Effector memory CD4-positive, alpha-beta T cell (primary cell): ENCODE measurements around the gene RALGPS1.

ENCODE experiments used
- DNase-seq, 3 donors: peaks; one replicate each; pipeline ENCODE4 v3.0.0-alpha.2; 2020
- H3K27ac ChIP-seq: 2 replicates; pipeline ENCODE4 v1.7.0; 2013; ENCODE audit warnings: mild to moderate bottlenecking, low read length, moderate library complexity; ENCODE audit not compliant: insufficient read depth, poor library complexity, severe bottlenecking
- H3K27me3 ChIP-seq: replicated peaks from 2 replicates; pipeline ENCODE4 v1.7.0; 2013; ENCODE audit warnings: mild to moderate bottlenecking, low read length; ENCODE audit not compliant: insufficient read depth, control insufficient read depth, poor library complexity, severe bottlenecking
- H3K36me3 ChIP-seq: 2 replicates; pipeline ENCODE4 v1.7.0; 2013; ENCODE audit warnings: mild to moderate bottlenecking, low read length, moderate library complexity; ENCODE audit not compliant: control insufficient read depth, insufficient read depth
- H3K4me1 ChIP-seq: 2 replicates; pipeline ENCODE4 v1.7.0; 2013; ENCODE audit warnings: low read length, mild to moderate bottlenecking; ENCODE audit not compliant: control insufficient read depth, insufficient read depth, poor library complexity, severe bottlenecking
- H3K4me3 ChIP-seq: 2 replicates; pipeline ENCODE4 v1.7.0; 2013; ENCODE audit warnings: low read length, low read depth, mild to moderate bottlenecking; ENCODE audit not compliant: insufficient read depth, poor library complexity, severe bottlenecking
- H3K9me3 ChIP-seq: 2 replicates; pipeline ENCODE4 v1.7.0; 2013; ENCODE audit warnings: mild to moderate bottlenecking, low read length, moderate library complexity; ENCODE audit not compliant: control insufficient read depth

The RALGPS1 gene

DNA sequence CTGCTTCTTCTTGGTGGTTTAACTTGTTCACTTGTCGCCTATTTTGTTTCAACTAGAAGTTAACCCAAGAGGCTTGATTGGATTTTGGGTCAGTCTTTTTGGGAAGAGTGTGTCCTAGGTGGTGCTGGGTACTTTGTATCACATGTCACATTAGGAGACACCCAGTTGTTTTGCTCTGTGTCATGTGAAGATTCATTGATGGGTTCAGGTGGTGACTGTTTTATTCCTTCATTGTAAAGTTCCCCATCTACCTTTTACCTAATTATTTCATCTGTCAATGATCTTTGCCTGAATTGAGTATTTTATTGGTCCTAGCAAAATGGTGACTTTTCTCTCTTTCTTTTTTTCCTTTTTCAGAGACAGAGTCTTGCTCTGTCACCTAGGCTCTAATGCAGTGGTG, 69.2 kb downstream of the RALGPS1 start:
- Histone ChIP-seq H3K36me3 (no peaks in the 10 kb centered on the region), H3K27me3 (no peaks in the 10 kb centered on the region), H3K27ac (no peak overlapping the region), H3K9me3 (no peaks in the 10 kb centered on the region), H3K4me3 (no peak overlapping the region), H3K4me1 (peaks cover 37% of the 10 kb centered on the region)
- DNase-seq = no peak

GRCh38 chr9:126984969-126985368, 70.4 kb downstream of the RALGPS1 start:
- no peaks in the 10 kb centered on the region for H3K9me3 ChIP-seq
- no peak for DNase-seq
- peak overlapping the region; percentile 2 for H3K4me3 ChIP-seq
- H3K27ac ChIP-seq = no peak overlapping the region
- H3K36me3 ChIP-seq = no peaks in the 10 kb centered on the region
- H3K4me1 ChIP-seq = peaks cover 42% of the 10 kb centered on the region
- no peaks in the 10 kb centered on the region for H3K27me3 ChIP-seq

DNA sequence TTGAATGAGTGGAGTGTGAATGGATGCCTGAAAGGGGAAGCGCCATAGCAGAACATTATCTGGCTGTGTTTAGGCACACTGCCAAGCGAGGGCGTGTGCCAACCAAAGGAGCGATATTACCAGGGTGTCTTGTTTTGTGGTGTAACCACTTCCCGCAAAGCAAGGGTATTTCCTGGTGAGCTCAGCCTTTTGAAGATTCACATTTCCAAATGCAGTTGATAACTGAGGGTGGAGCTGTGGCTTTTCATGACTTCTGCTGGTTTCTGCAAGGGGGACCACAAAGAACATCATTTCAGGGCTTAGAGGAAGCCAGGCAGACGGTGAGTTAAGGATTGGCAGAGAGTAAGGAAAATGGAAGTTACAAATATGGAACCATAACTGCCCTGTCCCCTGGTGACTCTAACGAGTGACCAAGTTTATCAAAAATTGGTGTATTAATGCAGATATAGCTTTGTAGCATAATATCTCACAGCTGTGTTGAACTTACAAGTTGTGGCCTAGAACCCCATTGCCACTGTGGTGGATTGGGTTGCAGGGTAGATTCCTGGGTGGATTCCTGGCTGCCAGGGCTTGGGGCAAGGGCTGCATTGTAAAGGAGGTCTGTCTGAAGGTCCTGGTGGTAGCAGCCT, 71.4 kb downstream of the RALGPS1 start:
- H3K9me3 ChIP-seq = no peaks in the 10 kb centered on the region
- H3K27ac ChIP-seq = peak overlapping the region; percentile 59
- peak overlapping the region; percentile 5 for H3K4me3 ChIP-seq
- DNase-seq = peak; percentile 78 to 80 (median 78)
- no peaks in the 10 kb centered on the region for H3K36me3 ChIP-seq
- H3K4me1 ChIP-seq = peaks cover 42% of the 10 kb centered on the region
- H3K27me3 ChIP-seq = no peaks in the 10 kb centered on the region

GRCh38 chr9:126986506-126986951, 71.9 kb downstream of the RALGPS1 start:
- Histone ChIP-seq H3K36me3 (no peaks in the 10 kb centered on the region), H3K4me1 (peaks cover 42% of the 10 kb centered on the region), H3K27me3 (no peaks in the 10 kb centered on the region), H3K9me3 (no peaks in the 10 kb centered on the region), H3K4me3 (peak overlapping the region; percentile 5), H3K27ac (peak overlapping the region; percentile 59)
- DNase-seq = peak in 2 of 3 donors; percentile 9 to 30

GRCh38 chr9:126988857-126989256, 74.3 kb downstream of the RALGPS1 start:
- H3K27ac ChIP-seq = no peak overlapping the region
- peaks cover 42% of the 10 kb centered on the region for H3K4me1 ChIP-seq
- no peaks in the 10 kb centered on the region for H3K36me3 ChIP-seq
- no peaks in the 10 kb centered on the region for H3K9me3 ChIP-seq
- DNase-seq = no peak
- no peak overlapping the region for H3K4me3 ChIP-seq
- H3K27me3 ChIP-seq = no peaks in the 10 kb centered on the region

DNA sequence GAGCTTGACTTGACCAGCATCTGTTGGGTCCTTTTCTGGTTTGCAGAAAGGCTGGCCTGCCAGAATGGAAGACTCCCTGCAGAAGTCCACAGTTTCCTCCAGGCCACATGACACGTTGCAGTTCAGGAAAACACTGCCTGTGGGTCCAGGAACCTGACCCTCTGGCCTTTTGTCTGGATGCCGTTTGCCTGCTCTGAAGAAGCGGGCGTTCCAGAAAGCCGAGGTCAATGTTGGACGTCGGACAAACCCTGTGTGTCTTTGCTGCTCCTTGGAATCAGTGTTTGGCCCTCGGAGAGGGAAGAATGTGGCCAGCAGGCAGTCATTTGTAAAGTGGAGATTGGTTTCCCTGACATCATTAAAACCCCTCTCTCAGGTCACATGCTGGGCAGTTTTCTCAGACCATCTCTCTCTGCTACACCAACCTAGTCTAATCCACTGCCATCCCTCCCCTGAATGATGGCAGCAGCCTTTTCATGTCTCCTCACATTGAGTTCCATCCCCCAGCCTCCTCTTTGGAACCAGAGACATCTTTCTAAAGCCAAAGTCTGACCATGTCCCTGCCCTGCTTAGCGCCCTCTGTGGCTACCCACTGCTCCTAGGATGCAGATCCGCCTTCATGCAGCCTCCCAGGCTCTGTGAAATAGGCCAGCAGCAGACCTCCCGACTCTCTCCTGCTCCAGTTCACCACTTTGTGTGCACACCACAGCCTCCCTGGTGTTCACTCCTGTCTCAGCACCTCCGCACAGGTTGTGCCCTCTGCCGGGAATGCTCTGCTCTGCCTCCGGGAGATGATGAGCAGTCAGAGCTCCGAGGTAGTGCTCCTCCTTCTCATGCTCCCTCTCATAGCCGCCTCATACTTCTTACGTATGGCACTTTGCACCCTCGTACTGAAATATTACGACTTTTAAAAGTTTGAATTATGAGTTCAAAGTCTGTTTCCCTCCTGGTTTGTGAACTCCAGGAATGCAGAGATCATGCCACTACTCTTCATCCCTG, 75.6 kb downstream of the RALGPS1 start:
- Histone ChIP-seq H3K9me3 (no peaks in the 10 kb centered on the region), H3K4me1 (peaks cover 34% of the 10 kb centered on the region), H3K4me3 (no peak overlapping the region), H3K36me3 (no peaks in the 10 kb centered on the region), H3K27me3 (no peaks in the 10 kb centered on the region), H3K27ac (no peak overlapping the region)
- no peak for DNase-seq

DNA sequence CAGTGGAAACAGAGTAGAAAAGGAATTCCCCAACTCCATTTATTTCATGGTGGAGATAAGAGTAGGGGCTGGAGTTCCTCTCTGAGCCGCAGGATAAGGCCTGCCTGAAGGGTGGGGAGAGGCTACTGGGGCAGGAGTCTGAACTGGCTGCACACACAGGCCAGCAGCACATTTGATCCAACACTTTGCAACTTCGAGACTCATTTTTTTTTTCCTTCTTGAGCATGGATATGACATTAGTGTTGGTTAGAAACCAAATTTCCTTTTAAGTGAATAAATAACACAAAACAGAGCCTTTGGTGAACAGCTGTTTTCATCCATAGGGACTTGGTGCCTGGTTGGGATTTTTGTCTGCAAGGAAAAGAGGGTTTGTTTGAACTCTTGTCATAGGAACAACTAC, 76.6 kb downstream of the RALGPS1 start:
- Histone ChIP-seq H3K36me3 (no peaks in the 10 kb centered on the region), H3K4me1 (peaks cover 25% of the 10 kb centered on the region), H3K27me3 (no peaks in the 10 kb centered on the region), H3K9me3 (no peaks in the 10 kb centered on the region), H3K4me3 (no peak overlapping the region), H3K27ac (no peak overlapping the region)
- no peak for DNase-seq

- no peak overlapping the region for H3K4me3 ChIP-seq
- H3K27ac ChIP-seq = no peak overlapping the region
- H3K36me3 ChIP-seq = no peaks in the 10 kb centered on the region
- no peaks in the 10 kb centered on the region for H3K27me3 ChIP-seq
- peaks cover 13% of the 10 kb centered on the region for H3K4me1 ChIP-seq
- no peak for DNase-seq
- no peaks in the 10 kb centered on the region for H3K9me3 ChIP-seq
Observed at GRCh38 chr9:126992427-126992826, 77.8 kb downstream of the RALGPS1 start.

DNA sequence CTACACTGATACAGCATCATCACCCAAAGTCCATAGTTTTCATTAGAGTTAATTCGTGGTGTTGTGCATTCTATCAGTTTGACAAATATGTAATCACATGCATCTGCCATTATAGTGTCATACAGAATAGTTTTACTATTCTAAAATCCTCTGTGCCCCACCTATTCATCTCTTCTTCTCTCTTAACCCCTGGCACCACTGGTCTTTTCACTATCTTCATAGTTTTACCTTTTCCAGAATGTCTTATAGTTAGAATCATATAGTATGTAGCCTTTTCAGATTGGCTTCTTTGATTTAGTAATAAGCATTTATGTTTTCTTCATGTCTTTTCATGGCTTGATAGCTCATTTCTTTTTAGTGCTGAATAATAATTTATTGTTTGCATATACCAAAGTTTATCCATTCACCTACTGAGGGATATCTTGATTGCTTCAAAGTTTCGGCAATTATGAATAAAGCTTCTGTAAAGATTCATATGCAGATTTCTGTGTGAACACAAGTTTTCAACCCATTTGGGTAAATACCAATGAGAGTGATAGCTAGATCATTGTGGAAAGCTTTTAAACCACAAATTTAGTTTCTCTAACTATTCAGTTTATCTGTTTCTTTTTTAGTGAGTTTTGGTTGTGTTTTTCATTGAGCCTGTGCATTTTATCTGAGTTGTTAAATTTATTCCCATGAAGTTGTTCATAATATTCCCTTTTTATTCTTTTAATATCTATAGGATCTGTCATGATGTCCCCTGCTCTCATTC, 84.9 kb downstream of the RALGPS1 start:
- Histone ChIP-seq H3K36me3 (no peaks in the 10 kb centered on the region), H3K4me3 (no peak overlapping the region), H3K4me1 (peaks cover 5% of the 10 kb centered on the region), H3K27me3 (no peaks in the 10 kb centered on the region), H3K27ac (no peak overlapping the region), H3K9me3 (no peaks in the 10 kb centered on the region)
- DNase-seq = no peak
